WTC11 (cell line): Measurements from ENCODE around the gene ANO2. TPM values are rescaled to one million over a fixed set of nuclear protein-coding genes. Genes with fewer than 3 reads are reported as not detected.

Experiments used
- ATAC-seq: fragments of 200-7000 bp; cut with Tn5 transposase; 2 replicates; pipeline ENCODE4 v1.10.0; 2021; ENCODE audit warnings: mild to moderate bottlenecking, moderate library complexity
- CTCF ChIA-PET: fragments of 300-600 bp; sonication (Branson Sonifier 250); formaldehyde crosslinking; loops from one replicate; lab custom pipeline; 2021; ENCODE audit warnings: antibody characterized with exemption; lab: Charles Lee
- POLR2A ChIA-PET: fragments of 350-600 bp; sonication (Branson Sonifier 250); formaldehyde crosslinking; loops from one replicate; lab custom pipeline; 2021; ENCODE audit warnings: antibody characterized with exemption; lab: Charles Lee
- DNase-seq: peaks from one replicate; pipeline ENCODE4 v3.0.0; 2021; ENCODE audit warnings: low spot score
- H3K27ac Mint-ChIP-seq: 2 replicates; pipeline ENCODE4 v1.8.0; 2021; ENCODE audit warnings: mixed read lengths
- H3K27me3 Mint-ChIP-seq: 2 replicates; pipeline ENCODE4 v1.8.0; 2021; ENCODE audit warnings: low read depth, mild to moderate bottlenecking, moderate library complexity, mixed read lengths
- H3K36me3 Mint-ChIP-seq: 2 replicates; pipeline ENCODE4 v1.8.0; 2021; ENCODE audit warnings: mixed read lengths
- H3K4me1 Mint-ChIP-seq: 2 replicates; pipeline ENCODE4 v1.8.0; 2022; ENCODE audit warnings: mixed read lengths
- H3K4me3 Mint-ChIP-seq: 2 replicates; pipeline ENCODE4 v1.8.0; 2021; ENCODE audit warnings: mild to moderate bottlenecking, moderate library complexity, mixed read lengths
- H3K9me3 Mint-ChIP-seq: 2 replicates; pipeline ENCODE4 v1.8.0; 2021; ENCODE audit warnings: mixed read lengths
- ARID4B ChIP-seq: sonication (generic); formaldehyde crosslinking; IDR thresholded peaks from 2 replicates; pipeline ENCODE4 v1.8.0; 2023; ENCODE audit warnings: missing genetic modification reagents, mild to moderate bottlenecking, borderline replicate concordance
- ATF6 ChIP-seq: sonication (generic); formaldehyde crosslinking; IDR thresholded peaks from 2 replicates; pipeline ENCODE4 v1.8.1; 2023; ENCODE audit warnings: mild to moderate bottlenecking, missing genetic modification reagents
- E2F4 ChIP-seq: sonication (generic); formaldehyde crosslinking; IDR thresholded peaks from 2 replicates; pipeline ENCODE4 v1.8.1; 2022; ENCODE audit warnings: low read depth, mild to moderate bottlenecking, moderate library complexity, missing genetic modification reagents, borderline replicate concordance
- FOXP4 ChIP-seq: sonication (generic); formaldehyde crosslinking; IDR thresholded peaks from 2 replicates; pipeline ENCODE4 v1.8.0; 2022; ENCODE audit warnings: mild to moderate bottlenecking, missing genetic modification reagents
- GRHL2 ChIP-seq: fragments of 250-450 bp; sonication (Bioruptor Pico); IDR thresholded peaks from 2 replicates; pipeline ENCODE4 v1.8.0; 2022; ENCODE audit warnings: mild to moderate bottlenecking, moderate library complexity; ENCODE audit not compliant: insufficient replicate concordance, severe bottlenecking
- NFATC4 ChIP-seq: fragments of 250-450 bp; sonication (Bioruptor Pico); IDR thresholded peaks from 2 replicates; pipeline ENCODE4 v1.9.0; 2021; ENCODE audit warnings: mild to moderate bottlenecking
- NR1H2 ChIP-seq: sonication (generic); formaldehyde crosslinking; IDR thresholded peaks from 2 replicates; pipeline ENCODE4 v1.9.0; 2021; ENCODE audit warnings: mild to moderate bottlenecking, moderate library complexity, missing genetic modification reagents
- NR2C2 ChIP-seq: sonication (generic); formaldehyde crosslinking; IDR thresholded peaks from 2 replicates; pipeline ENCODE4 v1.8.0; 2022; ENCODE audit warnings: mild to moderate bottlenecking, missing genetic modification reagents
- SOX15 ChIP-seq: fragments of 250-450 bp; sonication (Bioruptor Pico); IDR thresholded peaks from 2 replicates; pipeline ENCODE4 v1.9.0; 2021; ENCODE audit warnings: mild to moderate bottlenecking
- SP1 ChIP-seq: sonication (generic); formaldehyde crosslinking; conservative IDR thresholded peaks from 2 replicates; pipeline ENCODE4 v1.8.1; 2022; ENCODE audit warnings: missing genetic modification reagents
- TEAD4 ChIP-seq: sonication (generic); formaldehyde crosslinking; IDR thresholded peaks from 2 replicates; pipeline ENCODE4 v1.8.0; 2022; ENCODE audit warnings: mild to moderate bottlenecking, missing genetic modification reagents
- ZBTB43 ChIP-seq: sonication (generic); formaldehyde crosslinking; IDR thresholded peaks from 2 replicates; pipeline ENCODE4 v1.8.1; 2023; ENCODE audit warnings: mild to moderate bottlenecking, missing genetic modification reagents
- ZNF121 ChIP-seq: sonication (generic); formaldehyde crosslinking; IDR thresholded peaks from 2 replicates; pipeline ENCODE4 v1.8.0; 2023; ENCODE audit warnings: missing genetic modification reagents
- ZNF138 ChIP-seq: sonication (generic); formaldehyde crosslinking; conservative IDR thresholded peaks from 2 replicates; pipeline ENCODE4 v1.8.1; 2022; ENCODE audit warnings: mild to moderate bottlenecking, moderate library complexity, missing genetic modification reagents
- ZNF219 ChIP-seq: sonication (generic); formaldehyde crosslinking; IDR thresholded peaks from 2 replicates; pipeline ENCODE4 v1.8.0; 2023; ENCODE audit warnings: missing genetic modification reagents, mild to moderate bottlenecking, borderline replicate concordance
- ZSCAN18 ChIP-seq: fragments of 250-450 bp; sonication (Bioruptor Pico); IDR thresholded peaks from 2 replicates; pipeline ENCODE4 v2.1.2; 2022; ENCODE audit warnings: mild to moderate bottlenecking, moderate library complexity
- total RNA-seq: library from RNA; stranded (reverse); gene quantifications from 3 replicates; pipeline ENCODE4 v1.2.3, GENCODE V29; 2021
- TF ChIP-seq, protein P1 (sequence below): sonication (generic); formaldehyde crosslinking; IDR thresholded peaks from 2 replicates; pipeline ENCODE4 v1.8.1; 2023; ENCODE audit warnings: mild to moderate bottlenecking, missing genetic modification reagents, borderline replicate concordance
- TF ChIP-seq, protein P2 (sequence below): sonication (generic); formaldehyde crosslinking; IDR thresholded peaks from 2 replicates; pipeline ENCODE4 v1.8.1; 2023; ENCODE audit warnings: mild to moderate bottlenecking, missing genetic modification reagents, moderate library complexity

Gene ANO2
- total RNA-seq, 1 experiment from 2014 or later: 2.8 TPM

DNA sequence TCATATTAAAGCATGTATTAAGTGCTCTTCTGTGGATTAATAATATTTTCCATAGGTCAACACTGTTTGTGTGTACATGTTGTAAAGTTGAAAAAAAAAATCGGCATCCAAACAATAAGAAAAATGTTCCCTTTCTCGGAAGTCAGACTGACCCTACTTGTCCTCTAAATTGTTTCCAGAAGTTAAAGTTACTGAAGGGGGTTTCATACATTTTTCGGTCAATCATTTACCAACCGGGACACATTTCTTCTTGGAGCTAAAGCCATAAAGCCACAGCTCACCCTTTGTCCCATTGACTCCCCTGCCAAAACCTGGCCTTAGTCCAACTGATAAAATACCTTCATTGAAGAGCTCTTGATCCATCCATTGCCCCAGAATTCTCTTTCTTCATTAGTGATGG, 230.0 kb downstream of the ANO2 start:
- Mint-ChIP-seq H3K27me3 (no peaks in the 10 kb centered on the region), H3K36me3 (no peaks in the 10 kb centered on the region), H3K9me3 (no peaks in the 10 kb centered on the region), H3K27ac (no peak overlapping the region), H3K4me1 (peaks cover 3% of the 10 kb centered on the region; the same call in 1 of the 2 replicates), H3K4me3 (no peak overlapping the region)
- CTCF ChIA-PET: no interaction called here
- ATAC-seq (no peak), DNase-seq (no peak)
- POLR2A ChIA-PET: no interaction called here
- no peak for TF ChIP-seq FOXP4 (CRISPR knock-in tag)
- no peak for TF ChIP-seq ZNF219 (CRISPR knock-in tag)
- no peak for TF ChIP-seq TEAD4 (CRISPR knock-in tag)
- TF ChIP-seq NR1H2: no peak
- TF ChIP-seq E2F4 (CRISPR knock-in tag): no peak
- TF ChIP-seq ZSCAN18 (CRISPR knock-in tag): no peak
- no peak for TF ChIP-seq ZNF121 (CRISPR knock-in tag)
- no peak for TF ChIP-seq NFATC4
- TF ChIP-seq ARID4B (CRISPR knock-in tag): no peak
- no peak for TF ChIP-seq SP1 (CRISPR knock-in tag)
- TF ChIP-seq, protein P1, sequence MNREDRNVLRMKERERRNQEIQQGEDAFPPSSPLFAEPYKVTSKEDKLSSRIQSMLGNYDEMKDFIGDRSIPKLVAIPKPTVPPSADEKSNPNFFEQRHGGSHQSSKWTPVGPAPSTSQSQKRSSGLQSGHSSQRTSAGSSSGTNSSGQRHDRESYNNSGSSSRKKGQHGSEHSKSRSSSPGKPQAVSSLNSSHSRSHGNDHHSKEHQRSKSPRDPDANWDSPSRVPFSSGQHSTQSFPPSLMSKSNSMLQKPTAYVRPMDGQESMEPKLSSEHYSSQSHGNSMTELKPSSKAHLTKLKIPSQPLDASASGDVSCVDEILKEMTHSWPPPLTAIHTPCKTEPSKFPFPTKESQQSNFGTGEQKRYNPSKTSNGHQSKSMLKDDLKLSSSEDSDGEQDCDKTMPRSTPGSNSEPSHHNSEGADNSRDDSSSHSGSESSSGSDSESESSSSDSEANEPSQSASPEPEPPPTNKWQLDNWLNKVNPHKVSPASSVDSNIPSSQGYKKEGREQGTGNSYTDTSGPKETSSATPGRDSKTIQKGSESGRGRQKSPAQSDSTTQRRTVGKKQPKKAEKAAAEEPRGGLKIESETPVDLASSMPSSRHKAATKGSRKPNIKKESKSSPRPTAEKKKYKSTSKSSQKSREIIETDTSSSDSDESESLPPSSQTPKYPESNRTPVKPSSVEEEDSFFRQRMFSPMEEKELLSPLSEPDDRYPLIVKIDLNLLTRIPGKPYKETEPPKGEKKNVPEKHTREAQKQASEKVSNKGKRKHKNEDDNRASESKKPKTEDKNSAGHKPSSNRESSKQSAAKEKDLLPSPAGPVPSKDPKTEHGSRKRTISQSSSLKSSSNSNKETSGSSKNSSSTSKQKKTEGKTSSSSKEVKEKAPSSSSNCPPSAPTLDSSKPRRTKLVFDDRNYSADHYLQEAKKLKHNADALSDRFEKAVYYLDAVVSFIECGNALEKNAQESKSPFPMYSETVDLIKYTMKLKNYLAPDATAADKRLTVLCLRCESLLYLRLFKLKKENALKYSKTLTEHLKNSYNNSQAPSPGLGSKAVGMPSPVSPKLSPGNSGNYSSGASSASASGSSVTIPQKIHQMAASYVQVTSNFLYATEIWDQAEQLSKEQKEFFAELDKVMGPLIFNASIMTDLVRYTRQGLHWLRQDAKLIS: no peak

- ATAC-seq: no peak
- no peaks in the 10 kb centered on the region for H3K27me3 Mint-ChIP-seq
- H3K27ac Mint-ChIP-seq: no peak overlapping the region
- TF ChIP-seq NR2C2 (CRISPR knock-in tag) (no peak), ATF6 (no peak), ZNF138 (CRISPR knock-in tag) (no peak), SOX15 (CRISPR knock-in tag) (no peak), GRHL2 (CRISPR knock-in tag) (no peak), ZBTB43 (CRISPR knock-in tag) (no peak)
- TF ChIP-seq, protein P2, sequence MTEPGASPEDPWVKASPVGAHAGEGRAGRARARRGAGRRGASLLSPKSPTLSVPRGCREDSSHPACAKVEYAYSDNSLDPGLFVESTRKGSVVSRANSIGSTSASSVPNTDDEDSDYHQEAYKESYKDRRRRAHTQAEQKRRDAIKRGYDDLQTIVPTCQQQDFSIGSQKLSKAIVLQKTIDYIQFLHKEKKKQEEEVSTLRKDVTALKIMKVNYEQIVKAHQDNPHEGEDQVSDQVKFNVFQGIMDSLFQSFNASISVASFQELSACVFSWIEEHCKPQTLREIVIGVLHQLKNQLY (CRISPR knock-in tag): no peak
These were observed 231.4 kb downstream of the ANO2 start for GRCh38 chr12:5713599-5714081.

More at GRCh38 chr12:5713599-5714081, 231.4 kb downstream of the ANO2 start:
- Mint-ChIP-seq H3K36me3 (no peaks in the 10 kb centered on the region), H3K4me3 (no peak overlapping the region), H3K9me3 (no peaks in the 10 kb centered on the region), H3K4me1 (peaks cover 3% of the 10 kb centered on the region; the same call in 1 of the 2 replicates)
- POLR2A ChIA-PET: no interaction called here
- CTCF ChIA-PET: no interaction called here
- no peak for DNase-seq
